K562 (cell line): ENCODE data around the gene TMEM121B. TPM values are rescaled to one million over a fixed set of nuclear protein-coding genes. Genes with fewer than 3 reads are reported as not detected.

Experiments used
- ATAC-seq: fragments of 200-7000 bp; cut with Tn5 transposase; 3 replicates; pipeline ENCODE4 v1.9.1; 2020; ENCODE audit warnings: moderate library complexity
- BruUV-seq: library from RNA; stranded (reverse); fragments of 400-500 nt; replicated peaks from 2 replicates; lab custom pipeline; 2021; lab: Mats Ljungman, UMichigan
- CTCF ChIA-PET: fragments of 300-600 bp; formaldehyde crosslinking; extraction: SDS; loops from one replicate; lab custom pipeline; 2021; ENCODE audit warnings: low intra/inter-chr PET ratio; lab: Yijun Ruan, JAX
- POLR2A ChIA-PET: fragments of 300-600, 350-650 bp; sonication (Branson Sonifier 250); formaldehyde crosslinking; extraction: SDS; loops from one replicate; lab custom pipeline; 2021; ENCODE audit warnings: antibody characterized with exemption, inconsistent platforms; lab: Yijun Ruan, JAX
- DNase-seq, 4 experiments: peaks; one replicate each; pipeline versions ENCODE4 v3.0.0 to v3.0.0-alpha.2; 2011 to 2018; ENCODE audit warnings: low spot score in 3 of 4, mixed read lengths in 3 of 4; ENCODE audit errors: extremely low read depth in 1 of 4
- FAIRE-seq: peaks from 2 replicates; lab custom pipeline; 2011; peaks lifted over from hg19 to GRCh38; lab: Jason Lieb, UNC
- H2AFZ ChIP-seq: 2 replicates; pipeline ENCODE4 v1.6.0; 2011; ENCODE audit warnings: low read depth, low read length, control low read depth, inconsistent platforms
- H3K27ac ChIP-seq: fragments of 200-600 bp; 3 replicates; pipeline ENCODE4 v1.8.0; 2011; ENCODE audit warnings: low read depth, mild to moderate bottlenecking, control low read depth, inconsistent platforms, low read length, moderate library complexity, mixed read lengths; ENCODE audit errors: extremely low read depth
- H3K27me3 ChIP-seq, 2 experiments: fragments of 300-600 bp in 1 of 2; 2 replicates in 1 of 2; 3 replicates in 1 of 2; pipeline versions ENCODE4 v1.6.0 to v1.8.0; 2011; ENCODE audit warnings: inconsistent platforms in 2 of 2, low read length in 2 of 2, mild to moderate bottlenecking in 1 of 2, mixed read lengths in 1 of 2, moderate library complexity in 1 of 2; ENCODE audit not compliant: control insufficient read depth in 2 of 2, insufficient read depth in 2 of 2
- H3K36me3 ChIP-seq: fragments of 300-600 bp; 3 replicates; pipeline ENCODE4 v1.8.0; 2011; ENCODE audit warnings: mild to moderate bottlenecking, low read length, inconsistent platforms; ENCODE audit not compliant: control insufficient read depth, insufficient read depth
- H3K4me1 ChIP-seq, 2 experiments: fragments of 200-600 bp in 1 of 2; replicated peaks in 1 of 2; 2 replicates in 1 of 2; 3 replicates in 1 of 2; pipeline versions ENCODE4 v1.5.1 to v1.8.0; 2011; ENCODE audit warnings: inconsistent platforms in 2 of 2, low read length in 2 of 2, mild to moderate bottlenecking in 1 of 2, mixed read lengths in 1 of 2, moderate library complexity in 1 of 2; ENCODE audit not compliant: control insufficient read depth in 2 of 2, insufficient read depth in 2 of 2
- H3K4me2 ChIP-seq: 2 replicates; pipeline ENCODE4 v1.6.1; 2011; ENCODE audit warnings: low read length, control low read depth, inconsistent platforms, mixed read lengths; ENCODE audit not compliant: insufficient read depth
- H3K4me3 ChIP-seq: fragments of 200-600 bp; sonication (generic), shearing (Covaris generic); 2 replicates; pipeline ENCODE4 v1.5.1; 2016; ENCODE audit warnings: control low read depth, inconsistent platforms
- H3K79me2 ChIP-seq: fragments of 200-600 bp; 3 replicates; pipeline ENCODE4 v1.8.0; 2011; ENCODE audit warnings: low read length, inconsistent platforms; ENCODE audit not compliant: control insufficient read depth, insufficient read depth
- H3K9ac ChIP-seq, 2 experiments: 2 replicates each; pipeline versions ENCODE4 v1.6.0 to v1.6.1; 2011; ENCODE audit warnings: low read depth in 2 of 2, low read length in 2 of 2, control low read depth in 1 of 2, inconsistent platforms in 1 of 2, mild to moderate bottlenecking in 1 of 2, mixed read lengths in 1 of 2; ENCODE audit not compliant: insufficient read depth in 1 of 2
- H3K9me1 ChIP-seq: one replicate; pipeline ENCODE4 v1.6.0; 2011; ENCODE audit warnings: inconsistent platforms, mild to moderate bottlenecking, low read length, moderate library complexity; ENCODE audit not compliant: control insufficient read depth, insufficient read depth
- H3K9me3 ChIP-seq: replicated peaks from 2 replicates; pipeline ENCODE4 v1.5.1; 2011; ENCODE audit warnings: low read depth, low read length, inconsistent platforms; ENCODE audit not compliant: control insufficient read depth, insufficient read depth
- H4K20me1 ChIP-seq: replicated peaks from 2 replicates; pipeline ENCODE4 v1.6.1; 2011; ENCODE audit warnings: low read length, inconsistent platforms, mixed read lengths; ENCODE audit not compliant: control insufficient read depth, insufficient read depth
- ARID2 ChIP-seq: fragments of 450-650 bp; IDR thresholded peaks from 2 replicates; pipeline ENCODE4 v1.6.1; 2017; ENCODE audit warnings: antibody characterized with exemption, mild to moderate bottlenecking
- CBFA2T2 ChIP-seq: fragments of 450-650 bp; conservative IDR thresholded peaks from 2 replicates; pipeline ENCODE4 v1.6.1; 2017; ENCODE audit warnings: mild to moderate bottlenecking
- CHD2 ChIP-seq: IDR thresholded peaks from 2 replicates; pipeline ENCODE4 v1.6.1; 2011; ENCODE audit warnings: low read depth, low read length
- DNMT1 ChIP-seq: fragments of 450-650 bp; IDR thresholded peaks from 2 replicates; pipeline ENCODE4 v1.6.1; 2016; ENCODE audit warnings: antibody characterized with exemption, mild to moderate bottlenecking
- ELF2 ChIP-seq: fragments of 250-450 bp; sonication (Bioruptor Pico); IDR thresholded peaks from 2 replicates; pipeline ENCODE4 v1.5.0; 2021; ENCODE audit warnings: mild to moderate bottlenecking
- FOXM1 ChIP-seq, 2 experiments: fragments of 450-650 bp in 1 of 2; sonication (generic) in 1 of 2; formaldehyde crosslinking in 1 of 2; IDR thresholded peaks; 2 replicates each; pipeline versions ENCODE4 v1.6.1 to v1.9.0; 2017 to 2022; ENCODE audit warnings: low read depth in 2 of 2, mild to moderate bottlenecking in 2 of 2, missing genetic modification reagents in 1 of 2, moderate library complexity in 1 of 2
- HDAC8 ChIP-seq: fragments of 450-650 bp; IDR thresholded peaks from 2 replicates; pipeline ENCODE4 v1.6.1; 2016; ENCODE audit warnings: mild to moderate bottlenecking, missing genetic modification characterization, moderate library complexity, missing compliant biosample characterization
- ILF3 ChIP-seq: fragments of 450-650 bp; IDR thresholded peaks from 2 replicates; pipeline ENCODE4 v1.6.1; 2018; ENCODE audit warnings: antibody characterized with exemption, mild to moderate bottlenecking, moderate library complexity, borderline replicate concordance
- MEIS2 ChIP-seq: fragments of 450-650 bp; IDR thresholded peaks from 2 replicates; pipeline ENCODE4 v1.6.1; 2014; ENCODE audit warnings: mild to moderate bottlenecking; ENCODE audit not compliant: partially characterized antibody
- NUFIP1 ChIP-seq: fragments of 450-650 bp; IDR thresholded peaks from 2 replicates; pipeline ENCODE4 v1.6.1; 2018; ENCODE audit not compliant: partially characterized antibody
- OTX1 ChIP-seq: fragments of 450-650 bp; formaldehyde crosslinking; IDR thresholded peaks from 2 replicates; pipeline ENCODE4 v1.4.0; 2022; ENCODE audit warnings: mild to moderate bottlenecking
- TAF9B ChIP-seq: fragments of 450-650 bp; IDR thresholded peaks from 2 replicates; pipeline ENCODE4 v1.6.1; 2018; ENCODE audit warnings: mild to moderate bottlenecking; ENCODE audit not compliant: partially characterized antibody
- ZNF707 ChIP-seq: fragments of 250-450 bp; sonication (Bioruptor Pico); conservative IDR thresholded peaks from 2 replicates; pipeline ENCODE4 v1.8.0; 2022; ENCODE audit warnings: inconsistent platforms, mild to moderate bottlenecking, moderate library complexity
- WGBS: fragments of 100-300 bp; shearing (Covaris generic); methylation state at CpG from one replicate; pipeline ENCODE4 v1.1.6; 2016; ENCODE audit warnings: low coverage, mixed read lengths; ENCODE audit not compliant: insufficient coverage; ENCODE audit errors: missing lambda C conversion rate; 5-methylcytosine and 5-hydroxymethylcytosine counted together
- in situ Hi-C: fragments of 300-500 bp; cut with MboI; formaldehyde crosslinking; loops from 4 replicates; pipeline ENCODE4 v1.15.0; 2018; ENCODE audit warnings: inconsistent platforms, mixed read lengths
- intact Hi-C: fragments of 100-400 bp; cut with micrococcal nuclease; formaldehyde crosslinking; loops from 2 replicates; pipeline ENCODE4 v1.14.2; 2022
- polyA plus RNA-seq, 8 experiments: library from polyadenylated mRNA; depleted of rRNA in 4 of 8; stranded (reverse) in 5 of 8; unstranded in 3 of 8; fragments of >200 nt; fragmentation: Nextera tagmentation in 2 of 8; fragmentation: Illumina TruSeq in 1 of 8; extraction: Ambion mirVana in 2 of 8; extraction: Trizol in 1 of 8; gene quantifications; 2 replicates each; pipeline versions ENCODE4 v1.2.1 to v1.2.3, GENCODE V29; 2011 to 2014; ENCODE audit warnings: inconsistent platforms in 1 of 8, missing spikeins in 1 of 8
- total RNA-seq, 7 experiments: library from RNA; depleted of rRNA in 6 of 7; stranded (reverse); fragments of >200 nt in 6 of 7; fragmentation: Illumina TruSeq in 2 of 7; extraction: Trizol in 2 of 7; gene quantifications; 2 replicates each; pipeline versions ENCODE4 v1.2.1 to v1.2.3, GENCODE V29; 2011 to 2021; ENCODE audit warnings: low replicate concordance in 1 of 7
- TF ChIP-seq, protein P1 (sequence below): fragments of 250-450 bp; sonication (Bioruptor Pico); IDR thresholded peaks from 2 replicates; pipeline ENCODE4 v1.8.0; 2022; ENCODE audit warnings: inconsistent platforms

The TMEM121B gene
- total and polyA plus RNA-seq, 9 of the 15 experiments (the other 6 are each of a cell fraction or from before 2014, with no cell fraction given): 0.03 to 0.07 (median 0.03) TPM; not detected in 6

DNA sequence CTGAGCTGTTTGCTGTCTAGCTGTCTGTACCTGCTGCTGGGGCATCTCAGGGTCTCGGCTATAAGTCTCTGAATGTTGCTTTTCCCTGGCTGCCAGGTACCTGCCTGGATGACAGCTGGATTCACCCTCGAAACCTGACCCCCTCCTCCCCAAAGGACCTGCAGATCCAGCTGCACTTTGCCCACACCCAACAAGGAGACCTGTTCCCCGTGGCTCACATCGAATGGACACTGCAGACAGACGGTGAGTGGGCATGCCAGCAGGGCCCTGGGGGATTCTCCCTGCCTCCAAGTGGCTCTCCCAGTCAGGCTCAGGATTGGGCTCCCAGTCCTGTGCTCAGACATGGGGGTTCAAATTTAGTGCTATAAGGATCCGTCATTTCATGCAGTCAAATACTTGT is 23.5 kb downstream of the TMEM121B start (continued):
- TF ChIP-seq ZNF707 (CRISPR knock-in tag) (no peak), NUFIP1 (no peak), MEIS2 (no peak), ILF3 (no peak)
- TF ChIP-seq, all 486 proteins: peak for 0

DNA sequence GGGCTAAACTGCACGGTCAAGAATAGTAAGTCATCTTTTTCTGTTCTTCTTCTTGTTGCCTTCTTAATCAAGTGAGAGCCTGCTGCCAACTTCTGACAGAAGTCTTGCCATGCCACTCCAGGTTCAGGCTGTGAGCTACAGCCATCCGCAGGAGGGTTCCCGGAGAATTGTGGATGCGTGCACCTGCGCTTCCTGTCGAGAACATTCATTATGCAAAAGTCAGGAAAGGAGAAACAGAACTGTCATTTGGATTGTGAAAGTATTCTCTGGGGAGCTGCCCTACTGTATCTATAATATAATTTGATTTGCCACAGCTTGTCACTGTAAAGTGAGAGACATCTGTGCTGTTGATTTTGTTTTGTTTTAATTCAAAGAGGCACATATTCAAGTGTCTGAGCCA is 24.1 kb downstream of the TMEM121B start:
- CTCF ChIA-PET: no interaction called here

More for the DNA sequence above, 24.1 kb downstream of the TMEM121B start:
- BruUV-seq: no TSS peak
- no peaks in the 10 kb centered on the region for H3K9me1 ChIP-seq
- H3K36me3 ChIP-seq: peaks cover 40% of the 10 kb centered on the region; the same call in 2 of the 3 replicates
- TF ChIP-seq CHD2 (no peak), CBFA2T2 (no peak), DNMT1 (no peak), TAF9B (no peak), ARID2 (no peak), OTX1 (no peak), HDAC8 (tag) (no peak), ELF2 (CRISPR knock-in tag) (no peak), FOXM1 (IDR thresholded peaks at IDR 0.05; ENCODE audit: low read depth) (no peak), FOXM1 (CRISPR knock-in tag; IDR thresholded peaks at IDR 0.05; ENCODE audit: low read depth) (no peak)
- TF ChIP-seq, protein P1, sequence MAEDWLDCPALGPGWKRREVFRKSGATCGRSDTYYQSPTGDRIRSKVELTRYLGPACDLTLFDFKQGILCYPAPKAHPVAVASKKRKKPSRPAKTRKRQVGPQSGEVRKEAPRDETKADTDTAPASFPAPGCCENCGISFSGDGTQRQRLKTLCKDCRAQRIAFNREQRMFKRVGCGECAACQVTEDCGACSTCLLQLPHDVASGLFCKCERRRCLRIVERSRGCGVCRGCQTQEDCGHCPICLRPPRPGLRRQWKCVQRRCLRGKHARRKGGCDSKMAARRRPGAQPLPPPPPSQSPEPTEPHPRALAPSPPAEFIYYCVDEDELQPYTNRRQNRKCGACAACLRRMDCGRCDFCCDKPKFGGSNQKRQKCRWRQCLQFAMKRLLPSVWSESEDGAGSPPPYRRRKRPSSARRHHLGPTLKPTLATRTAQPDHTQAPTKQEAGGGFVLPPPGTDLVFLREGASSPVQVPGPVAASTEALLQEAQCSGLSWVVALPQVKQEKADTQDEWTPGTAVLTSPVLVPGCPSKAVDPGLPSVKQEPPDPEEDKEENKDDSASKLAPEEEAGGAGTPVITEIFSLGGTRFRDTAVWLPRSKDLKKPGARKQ (CRISPR knock-in tag): no peak
- no peak overlapping the region for H3K27ac ChIP-seq
- no peaks in the 10 kb centered on the region for H3K79me2 ChIP-seq
- no peak for ATAC-seq
- no peaks in the 10 kb centered on the region for H3K9me3 ChIP-seq
- H4K20me1 ChIP-seq: no peaks in the 10 kb centered on the region; the same call in 1 of the 2 replicates
- H3K4me3 ChIP-seq: no peak overlapping the region
- H3K4me1 ChIP-seq: peaks cover 10% of the 10 kb centered on the region in 2 experiments
- in situ Hi-C loops (no loop called here), intact Hi-C loops (no loop called here)
- H2AFZ ChIP-seq: no peak overlapping the region
- no peak overlapping the region for H3K9ac ChIP-seq
- H3K27me3 ChIP-seq: no peaks in the 10 kb centered on the region
- no peak for DNase-seq
- H3K4me2 ChIP-seq: no peak overlapping the region
- no peak for FAIRE-seq
- POLR2A ChIA-PET: interaction anchor here (0.5 to 3.3 kb wide), 4 partner anchors 9 to 37 kb away, joined by 3 to 18 read pairs (median 6); no protein-coding TSS in a partner anchor
- WGBS: 87% methylated on average over 6 of the region's 6 CpGs
